B cell (primary cell): ENCODE results near the gene RSRC2. TPM values are rescaled to one million over a fixed set of nuclear protein-coding genes. Genes with fewer than 3 reads are reported as not detected.
A peak's percentile ranks its signal among the peaks of the same experiment; 100 is the strongest.

Experiments used
- ATAC-seq: fragments of 200-7000 bp; cut with Tn5 transposase; one replicate; pipeline ENCODE4 v1.10.0; 2021; ENCODE audit warnings: low read depth, mild to moderate bottlenecking, moderate number of reproducible peaks, moderate library complexity
- CTCF ChIA-PET: fragments of 350-600 bp; sonication (Branson Sonifier 250); formaldehyde crosslinking; loops from one replicate; lab custom pipeline; 2021; ENCODE audit warnings: antibody characterized with exemption, inconsistent platforms; lab: Charles Lee
- POLR2A ChIA-PET: fragments of 350-600 bp; sonication (Branson Sonifier 250); formaldehyde crosslinking; loops from one replicate; lab custom pipeline; 2021; ENCODE audit warnings: antibody characterized with exemption; lab: Charles Lee
- DNase-seq: peaks from one replicate; pipeline ENCODE4 v3.0.0; 2013
- H2AFZ ChIP-seq: 2 replicates; pipeline ENCODE4 v1.6.1; 2012; ENCODE audit warnings: mild to moderate bottlenecking, low read depth, low read length; ENCODE audit not compliant: insufficient read depth, poor library complexity, severe bottlenecking
- H3K27ac ChIP-seq, 2 donors: 1 replicate in 1 of 2; 2 replicates in 1 of 2; pipeline ENCODE4 v1.5.1; 2012 to 2013; ENCODE audit warnings: low read length in 2 of 2, mild to moderate bottlenecking in 2 of 2, moderate library complexity in 1 of 2
- H3K27me3 ChIP-seq, 4 experiments: fragments of 200-600 bp in 1 of 4; sonication (generic) in 1 of 4; replicated peaks in 1 of 4; 1 replicate in 2 of 4; 2 replicates in 2 of 4; pipeline versions ENCODE4 v1.6.1 to v1.7.0; 2013 to 2016; ENCODE audit warnings: low read length in 3 of 4, mild to moderate bottlenecking in 2 of 4, mixed read lengths in 1 of 4, moderate library complexity in 1 of 4; ENCODE audit not compliant: insufficient read depth in 4 of 4, control insufficient read depth in 3 of 4; ENCODE audit errors: control extremely low read depth in 1 of 4
- H3K36me3 ChIP-seq, 2 experiments: replicated peaks in 1 of 2; 1 replicate in 1 of 2; 2 replicates in 1 of 2; pipeline versions ENCODE4 v1.6.1 to v1.7.1; 2013; ENCODE audit warnings: low read length in 1 of 2; ENCODE audit not compliant: insufficient read depth in 2 of 2, control insufficient read depth in 1 of 2; ENCODE audit errors: control extremely low read depth in 1 of 2, extremely low read depth in 1 of 2
- H3K4me1 ChIP-seq, 2 donors: fragments of 200-600 bp in 1 of 2; sonication (generic) in 1 of 2; 1 replicate in 1 of 2; 2 replicates in 1 of 2; pipeline versions ENCODE4 v1.5.1 to v1.6.1; 2013 to 2017; ENCODE audit warnings: low read length in 2 of 2; ENCODE audit not compliant: control insufficient read depth in 2 of 2, insufficient read depth in 2 of 2
- H3K4me2 ChIP-seq: replicated peaks from 2 replicates; pipeline ENCODE3; 2012; ENCODE audit warnings: mild to moderate bottlenecking, low read depth, low read length; ENCODE audit not compliant: poor library complexity, severe bottlenecking
- H3K4me3 ChIP-seq, 5 experiments: fragments of 200-600 bp in 1 of 5; sonication (generic) in 1 of 5; 1 replicate in 3 of 5; 2 replicates in 2 of 5; pipeline versions ENCODE4 v1.5.1 to v1.7.0; 2011 to 2016; ENCODE audit warnings: low read length in 4 of 5, mild to moderate bottlenecking in 4 of 5, low read depth in 2 of 5, control low read depth in 1 of 5, moderate library complexity in 1 of 5; ENCODE audit not compliant: insufficient read depth in 1 of 5; ENCODE audit errors: control extremely low read depth in 1 of 5, extremely low read depth in 1 of 5
- H3K79me2 ChIP-seq: fragments of 200-600 bp; sonication (generic); one replicate; pipeline ENCODE4 v1.6.0; 2016; ENCODE audit warnings: low read length; ENCODE audit not compliant: control insufficient read depth, insufficient read depth
- H3K9ac ChIP-seq: fragments of 200-600 bp; sonication (generic); 2 replicates; pipeline ENCODE4 v1.6.1; 2017; ENCODE audit warnings: mild to moderate bottlenecking, low read length, moderate library complexity
- H3K9me3 ChIP-seq, 3 donors: one replicate each; pipeline versions ENCODE4 v1.6.1 to v1.7.1; 2013; ENCODE audit warnings: low read length in 2 of 3; ENCODE audit not compliant: control insufficient read depth in 2 of 3, insufficient read depth in 1 of 3; ENCODE audit errors: control extremely low read depth in 1 of 3
- H4K20me1 ChIP-seq: 2 replicates; pipeline ENCODE4 v1.6.0; 2012; ENCODE audit warnings: mild to moderate bottlenecking, low read length; ENCODE audit not compliant: insufficient read depth, control insufficient read depth, poor library complexity, severe bottlenecking
- H3K27ac Mint-ChIP-seq: one replicate; pipeline ENCODE4 v1.8.0; 2021; ENCODE audit warnings: mixed read lengths
- H3K27me3 Mint-ChIP-seq: one replicate; pipeline ENCODE4 v1.8.0; 2021; ENCODE audit warnings: mixed read lengths
- H3K4me1 Mint-ChIP-seq: one replicate; pipeline ENCODE4 v1.8.0; 2021; ENCODE audit warnings: mixed read lengths
- H3K4me3 Mint-ChIP-seq: one replicate; pipeline ENCODE4 v1.8.0; 2021; ENCODE audit warnings: mixed read lengths
- H3K9me3 Mint-ChIP-seq: one replicate; pipeline ENCODE4 v1.8.0; 2022; ENCODE audit warnings: mixed read lengths; ENCODE audit not compliant: insufficient read depth
- EZH2 ChIP-seq: IDR thresholded peaks from 2 replicates; pipeline ENCODE4 v1.6.1; 2012; ENCODE audit warnings: borderline replicate concordance, low read depth, mild to moderate bottlenecking, moderate library complexity, low read length; ENCODE audit not compliant: insufficient read depth, poor library complexity, severe bottlenecking
- WGBS: methylation state at CpG from one replicate; pipeline ENCODE4 v1.1.5; 2013; ENCODE audit warnings: missing lambda C conversion rate; ENCODE audit not compliant: insufficient coverage; 5-methylcytosine and 5-hydroxymethylcytosine counted together
- intact Hi-C: fragments of 100-400 bp; cut with micrococcal nuclease; formaldehyde crosslinking; loops from one replicate; pipeline ENCODE4 v1.10.0; 2022
- polyA plus RNA-seq: library from polyadenylated mRNA; depleted of rRNA; stranded (reverse); fragments of >200 nt; gene quantifications from 2 replicates; pipeline ENCODE4 v1.2.3, GENCODE V29; 2012
- total RNA-seq, 2 donors: library from RNA; stranded (reverse); fragments of 120-200 nt in 1 of 2; gene quantifications; 1 replicate in 1 of 2; 2 replicates in 1 of 2; pipeline versions ENCODE4 v1.2.3 to v1.2.4, GENCODE V29; 2013 to 2022
- TF ChIP-seq, protein P1 (sequence below): fragments of 200-600 bp; IDR thresholded peaks from one replicate; pipeline ENCODE4 v1.8.0; 2022; ENCODE audit warnings: antibody characterized with exemption, mild to moderate bottlenecking

RSRC2 gene
- total and polyA plus RNA-seq, 2 donors (not counting 1 experiment from before 2014, with no cell fraction given), result 56.2 to 151 TPM

DNA sequence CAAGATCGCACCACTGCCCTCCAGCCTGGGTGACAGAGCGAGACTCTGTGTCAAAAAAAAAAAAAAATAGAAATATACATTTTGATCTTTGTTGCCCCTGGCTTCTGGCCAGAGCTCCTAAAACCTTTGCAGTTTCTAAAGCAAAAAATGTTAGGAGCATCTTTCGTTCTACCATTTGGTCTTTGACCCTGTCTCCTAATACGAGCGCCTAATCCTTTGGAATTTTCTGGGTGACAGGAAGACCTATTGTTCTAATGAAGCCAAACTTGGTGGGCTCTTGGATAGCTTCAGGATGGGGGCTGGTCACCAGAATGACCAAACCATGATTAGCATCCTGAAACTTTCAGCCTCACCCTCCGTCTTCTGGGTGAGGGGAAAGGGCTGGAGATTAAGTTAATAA, 72.0 kb downstream of the RSRC2 start:
- Histone ChIP-seq H4K20me1 (no peaks in the 10 kb centered on the region), H3K9me3 (no peaks in the 10 kb centered on the region), H3K27me3 (no peaks in the 10 kb centered on the region), H3K4me3 (no peak overlapping the region), H2AFZ (no peak overlapping the region), H3K36me3 (no peaks in the 10 kb centered on the region), H3K9ac (no peak overlapping the region), H3K27ac (no peak overlapping the region), H3K79me2 (no peaks in the 10 kb centered on the region), H3K4me2 (no peak overlapping the region), H3K4me1 (peaks cover 18% of the 10 kb centered on the region in 2 donors)
- intact Hi-C loops, result no loop called here
- CTCF ChIA-PET, result interaction anchor here (0.6 to 0.7 kb wide), 4 partner anchors 18 to 34 kb away, joined by 3 to 5 read pairs (median 4); no protein-coding TSS in a partner anchor
- Mint-ChIP-seq H3K27me3 (no peaks in the 10 kb centered on the region), H3K4me3 (no peak overlapping the region), H3K9me3 (no peaks in the 10 kb centered on the region), H3K4me1 (peaks cover 18% of the 10 kb centered on the region), H3K27ac (no peak overlapping the region)
- DNase-seq (no peak), ATAC-seq (no peak)
- no peak for TF ChIP-seq EZH2
- TF ChIP-seq, protein P1, sequence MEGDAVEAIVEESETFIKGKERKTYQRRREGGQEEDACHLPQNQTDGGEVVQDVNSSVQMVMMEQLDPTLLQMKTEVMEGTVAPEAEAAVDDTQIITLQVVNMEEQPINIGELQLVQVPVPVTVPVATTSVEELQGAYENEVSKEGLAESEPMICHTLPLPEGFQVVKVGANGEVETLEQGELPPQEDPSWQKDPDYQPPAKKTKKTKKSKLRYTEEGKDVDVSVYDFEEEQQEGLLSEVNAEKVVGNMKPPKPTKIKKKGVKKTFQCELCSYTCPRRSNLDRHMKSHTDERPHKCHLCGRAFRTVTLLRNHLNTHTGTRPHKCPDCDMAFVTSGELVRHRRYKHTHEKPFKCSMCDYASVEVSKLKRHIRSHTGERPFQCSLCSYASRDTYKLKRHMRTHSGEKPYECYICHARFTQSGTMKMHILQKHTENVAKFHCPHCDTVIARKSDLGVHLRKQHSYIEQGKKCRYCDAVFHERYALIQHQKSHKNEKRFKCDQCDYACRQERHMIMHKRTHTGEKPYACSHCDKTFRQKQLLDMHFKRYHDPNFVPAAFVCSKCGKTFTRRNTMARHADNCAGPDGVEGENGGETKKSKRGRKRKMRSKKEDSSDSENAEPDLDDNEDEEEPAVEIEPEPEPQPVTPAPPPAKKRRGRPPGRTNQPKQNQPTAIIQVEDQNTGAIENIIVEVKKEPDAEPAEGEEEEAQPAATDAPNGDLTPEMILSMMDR, result no peak
- POLR2A ChIA-PET, result interaction anchor here (0.6 to 0.7 kb wide), 2 partner anchors 18 to 322 kb away, joined by 3 to 8 read pairs; no protein-coding TSS in a partner anchor
- 83% methylated on average over 4 of the region's 6 CpGs for WGBS

GRCh38 chr12:122454250-122454721, 72.5 kb downstream of the RSRC2 start:
- H3K4me2 ChIP-seq, result peak overlapping the region; percentile 43
- TF ChIP-seq, protein P1, result no peak
- TF ChIP-seq EZH2, result no peak
- over 99% methylated on average over 9 of the region's 12 CpGs for WGBS

More at GRCh38 chr12:122454250-122454721, 72.5 kb downstream of the RSRC2 start:
- no peaks in the 10 kb centered on the region for H3K27me3 ChIP-seq
- POLR2A ChIA-PET, result interaction anchor here (0.7 kb wide), 1 partner anchor 321 kb away, joined by 3 read pairs; no protein-coding TSS in a partner anchor
- no peak for ATAC-seq
- H3K27ac ChIP-seq, result no peak overlapping the region
- no peak overlapping the region for H3K27ac Mint-ChIP-seq
- no peaks in the 10 kb centered on the region for H3K9me3 Mint-ChIP-seq
- H2AFZ ChIP-seq, result peak overlapping the region; percentile 60
- H3K4me3 Mint-ChIP-seq, result no peak overlapping the region
- H4K20me1 ChIP-seq, result no peaks in the 10 kb centered on the region
- peaks cover 18% of the 10 kb centered on the region for H3K4me1 Mint-ChIP-seq
- peaks cover 18% of the 10 kb centered on the region in 2 donors for H3K4me1 ChIP-seq
- H3K4me3 ChIP-seq, result no peak overlapping the region
- no peaks in the 10 kb centered on the region for H3K9me3 ChIP-seq
- H3K9ac ChIP-seq, result no peak overlapping the region
- no peaks in the 10 kb centered on the region for H3K27me3 Mint-ChIP-seq
- no peaks in the 10 kb centered on the region for H3K36me3 ChIP-seq
- intact Hi-C loops, result no loop called here
- H3K79me2 ChIP-seq, result no peaks in the 10 kb centered on the region
- no peak for DNase-seq
- CTCF ChIA-PET, result interaction anchor here (0.6 to 0.7 kb wide), 2 partner anchors 33 to 98 kb away, joined by 3 to 5 read pairs; no protein-coding TSS in a partner anchor
